ENCODE results near the gene OR14K1.

OR14K1 gene

DNA sequence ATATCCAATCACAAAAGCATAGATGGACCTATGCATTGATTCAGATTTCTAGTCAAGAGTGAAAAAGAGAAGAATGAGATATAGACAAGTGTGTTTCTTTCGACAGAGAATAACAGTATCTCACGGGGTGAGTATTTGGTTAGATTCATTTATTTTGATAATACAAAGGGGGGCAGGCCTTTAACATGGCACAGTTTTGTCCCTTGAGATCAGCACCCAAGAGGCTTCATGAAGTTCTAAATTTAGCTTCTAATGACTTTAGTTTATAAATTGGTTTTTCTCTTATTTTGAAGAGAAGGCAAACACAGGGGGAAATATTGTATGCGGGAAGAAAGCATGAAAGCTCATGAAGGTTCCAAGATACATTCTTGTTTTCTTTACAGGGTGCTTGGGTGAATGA, 22.0 kb downstream of the OR14K1 start, which contains the start of gene OR1C1:
Gene OR1C1, minus strand, starts transcription at position 101 of the 400 bp plus-strand sequence. CDS start 2,150 bp downstream, outside the sequence.
- TF ChIP-seq TAF1 (IDR thresholded peaks at IDR 0.05; ENCODE audit: borderline replicate concordance, low read depth, low read length) (no peak), POLR2AphosphoS5 (IDR thresholded peaks at IDR 0.05; ENCODE audit: low read depth, low read length) (no peak), POLR2A (IDR thresholded peaks at IDR 0.05; ENCODE audit: low read depth, low read length) (no peak)
- no peak for FAIRE-seq

GRCh38 chr1:247769603-247770002, 31.2 kb downstream of the OR14K1 start:
- TF ChIP-seq TAF1 (IDR thresholded peaks at IDR 0.05; ENCODE audit: borderline replicate concordance, low read depth, low read length) (no peak), POLR2A (IDR thresholded peaks at IDR 0.05; ENCODE audit: low read depth, low read length) (no peak), POLR2AphosphoS5 (IDR thresholded peaks at IDR 0.05; ENCODE audit: low read depth, low read length) (no peak)
- DNase-seq (ENCODE audit: insufficient read length) (no peak), FAIRE-seq (no peak)

More for the DNA sequence above, 22.0 kb downstream of the OR14K1 start, which contains the start of gene OR1C1:
- no peak for DNase-seq (ENCODE audit: insufficient read length)

All from GM12892 (cell line).